GM19468 (cell line): ENCODE results near the gene SPDYE4.
"Not testable (repeated sequence)": the region's sequence is repeated elsewhere in the genome, so short reads cannot be mapped to it uniquely, and the experiment has no call there.

ENCODE experiments used
- ATAC-seq: cut with Tn5 transposase; IDR thresholded peaks from one replicate; pipeline ENCODE4 v1.9.1; 2021; ENCODE audit warnings: mild to moderate bottlenecking, moderate library complexity, moderate number of reproducible peaks; ENCODE audit not compliant: unreplicated experiment; ENCODE audit errors: extremely low read depth

SPDYE4 gene

DNA sequence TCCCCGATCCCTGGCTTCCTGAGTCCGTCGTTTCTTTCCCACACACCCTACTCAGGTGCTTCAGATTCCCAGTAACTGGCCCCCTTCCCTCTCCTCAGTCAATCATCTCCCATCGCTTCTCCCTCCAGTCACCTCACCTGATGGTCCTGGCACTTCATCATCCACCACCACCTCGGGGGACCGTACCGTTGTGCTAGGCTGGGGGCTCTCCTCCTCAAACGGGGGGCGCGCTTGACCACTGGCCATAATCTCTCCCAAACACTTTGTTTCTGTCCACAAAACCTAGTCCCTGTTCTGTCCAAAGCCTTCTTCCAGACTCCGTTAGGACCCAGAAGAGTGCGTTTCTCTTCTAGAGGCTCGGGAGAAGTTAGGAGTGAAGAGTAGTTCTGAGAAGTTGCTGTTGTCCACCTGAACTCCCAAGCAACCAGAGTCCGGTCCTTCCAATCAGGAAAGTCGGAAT is at the start of gene SPDYE4:
TSS of gene SPDYE4 (minus strand) at position 410 of the 460 bp plus-strand sequence. CDS start at position 246, 164 bp downstream.
- ATAC-seq: no peak

DNA sequence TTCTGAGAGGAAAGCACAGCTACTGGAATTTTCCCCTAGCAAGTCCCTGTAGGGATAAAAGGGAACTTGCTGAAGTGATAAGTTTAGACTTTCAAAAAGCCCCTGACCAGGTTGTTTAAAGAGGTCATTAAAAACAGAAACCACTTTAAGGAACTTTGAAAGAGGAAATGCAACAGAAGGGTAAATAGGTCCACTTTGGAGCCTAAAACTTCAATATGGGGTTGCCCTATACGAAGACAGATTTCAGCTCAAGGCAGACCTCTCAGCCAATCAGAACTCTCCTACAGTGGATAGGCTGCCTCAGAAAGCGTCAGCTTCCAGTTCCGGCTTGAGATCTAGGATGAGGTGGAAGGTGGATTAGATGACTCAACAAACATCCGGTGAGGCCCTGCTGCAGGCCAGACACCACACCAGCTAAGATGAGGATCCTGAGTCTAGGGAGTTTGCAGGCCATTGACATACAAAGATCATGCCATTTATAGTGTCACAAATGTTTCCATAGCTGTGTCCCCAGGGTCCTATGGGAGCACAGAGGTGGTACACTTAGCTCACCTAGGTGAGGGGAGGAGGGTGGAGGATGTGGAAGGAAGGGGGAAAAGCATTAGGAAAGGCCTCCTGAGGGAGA is 48.7 kb upstream of the SPDYE4 start:
- ATAC-seq: peak; percentile 76

GRCh38 chr17:8806253-8806925 is 48.0 kb upstream of the SPDYE4 start:
- ATAC-seq: no peak

- ATAC-seq: not testable (repeated sequence)
Observed at GRCh38 chr17:8805396-8805795, 47.0 kb upstream of the SPDYE4 start.

DNA sequence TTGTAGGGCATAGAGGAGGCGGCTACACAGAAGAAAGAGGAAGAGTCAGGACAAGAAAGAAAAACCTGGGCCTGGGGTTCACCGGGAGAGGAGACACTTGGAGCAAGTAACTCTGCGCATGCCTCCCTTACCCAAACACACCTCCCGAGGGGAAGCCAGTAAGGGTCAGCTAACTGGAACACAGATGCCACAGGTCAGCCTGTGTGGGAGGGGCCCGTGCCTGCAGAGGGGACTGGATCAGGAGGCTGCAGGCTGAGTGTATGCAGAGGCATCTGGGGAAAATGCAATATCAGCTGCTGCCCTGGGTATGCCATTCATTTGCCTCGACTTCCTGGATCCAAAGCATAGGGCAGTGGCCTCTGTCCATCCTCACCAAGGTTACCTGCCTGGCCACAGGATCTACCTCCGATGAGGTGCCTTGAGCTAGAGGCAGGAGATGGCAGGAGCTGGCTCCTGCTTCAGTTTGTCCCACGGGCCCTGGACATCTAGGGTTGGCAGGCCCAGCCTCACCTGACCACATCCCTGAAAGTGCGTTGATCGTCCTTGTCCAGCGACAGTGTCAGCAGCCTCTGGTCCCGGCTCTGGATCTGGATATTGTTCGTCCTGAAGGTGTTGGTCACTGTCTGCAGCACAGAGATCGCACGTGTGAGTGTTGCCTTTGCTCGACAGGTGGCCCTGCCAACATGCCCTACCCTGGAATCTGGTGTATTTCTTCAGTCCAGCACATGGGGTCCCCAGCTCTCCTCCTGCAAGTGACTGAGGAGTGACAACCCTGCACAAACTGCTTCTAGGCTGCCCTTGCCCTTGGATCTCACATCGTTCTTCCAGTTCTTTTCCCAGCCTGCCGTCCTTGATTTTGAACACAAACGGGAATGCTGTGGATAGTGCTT is 45.4 kb upstream of the SPDYE4 start:
- no peak for ATAC-seq

GRCh38 chr17:8801135-8801840 is 42.9 kb upstream of the SPDYE4 start:
- ATAC-seq: no peak

DNA sequence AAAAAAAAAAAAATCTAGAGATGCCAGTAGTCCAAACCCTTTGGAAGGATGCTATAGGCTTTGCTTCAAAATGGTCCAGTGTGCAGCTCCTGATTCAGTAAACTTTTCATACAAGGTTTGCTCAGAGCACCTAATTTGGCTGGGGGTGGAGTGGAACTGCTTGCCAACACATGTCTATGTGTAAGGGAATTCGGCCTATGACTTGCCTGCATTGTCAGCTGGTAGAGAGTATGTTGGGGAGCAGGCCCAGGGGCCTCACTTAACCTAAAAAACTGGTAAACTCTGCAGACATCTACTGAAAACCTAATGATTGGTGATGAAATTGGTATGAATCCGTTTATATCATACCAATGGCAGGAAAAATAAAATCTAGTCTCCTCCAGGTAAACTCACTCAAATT is 42.3 kb upstream of the SPDYE4 start:
- no peak for ATAC-seq

GRCh38 chr17:8799570-8800212 is 41.3 kb upstream of the SPDYE4 start:
- ATAC-seq: no peak

DNA sequence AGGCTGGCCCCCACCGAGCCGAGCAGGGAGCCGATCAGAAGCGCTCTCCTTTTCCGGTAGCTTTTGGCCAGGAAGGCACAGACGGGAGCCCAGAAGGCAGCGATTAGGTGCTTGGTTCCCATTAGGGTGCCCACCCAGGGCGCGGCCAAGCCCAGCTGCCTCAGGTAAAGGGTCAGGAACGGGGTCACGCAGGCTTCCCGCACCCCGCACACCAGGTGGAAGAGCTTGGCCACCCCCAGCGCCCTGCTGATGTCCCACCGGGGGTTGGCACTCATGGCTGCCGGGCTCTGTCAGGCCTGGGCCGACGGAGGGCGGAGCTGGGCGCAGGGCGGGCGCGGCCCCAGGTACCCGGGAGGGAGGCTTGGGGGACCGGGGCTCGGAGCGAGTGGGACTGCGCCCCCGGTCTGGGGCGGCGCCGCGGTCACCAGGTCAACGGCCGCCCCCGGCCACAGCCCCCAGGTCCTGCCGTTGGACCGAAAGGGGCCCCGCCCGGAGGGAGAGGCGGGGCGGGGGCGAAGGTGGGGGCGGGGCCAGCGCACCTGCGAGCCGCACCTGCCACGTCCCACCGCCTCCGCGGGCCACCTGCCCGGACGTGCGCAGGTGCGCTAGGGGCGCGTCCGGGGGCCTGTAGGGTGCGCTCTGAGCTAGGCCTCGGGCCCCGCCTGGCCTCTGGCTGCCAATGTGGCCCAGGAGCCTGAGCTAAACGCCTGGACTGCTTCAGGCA is 40.7 kb upstream of the SPDYE4 start, which contains the start of gene MFSD6L:
TSS of gene MFSD6L (minus strand) at position 520 of the 724 bp plus-strand sequence. CDS start at position 275, 245 bp downstream.
- no peak for ATAC-seq

DNA sequence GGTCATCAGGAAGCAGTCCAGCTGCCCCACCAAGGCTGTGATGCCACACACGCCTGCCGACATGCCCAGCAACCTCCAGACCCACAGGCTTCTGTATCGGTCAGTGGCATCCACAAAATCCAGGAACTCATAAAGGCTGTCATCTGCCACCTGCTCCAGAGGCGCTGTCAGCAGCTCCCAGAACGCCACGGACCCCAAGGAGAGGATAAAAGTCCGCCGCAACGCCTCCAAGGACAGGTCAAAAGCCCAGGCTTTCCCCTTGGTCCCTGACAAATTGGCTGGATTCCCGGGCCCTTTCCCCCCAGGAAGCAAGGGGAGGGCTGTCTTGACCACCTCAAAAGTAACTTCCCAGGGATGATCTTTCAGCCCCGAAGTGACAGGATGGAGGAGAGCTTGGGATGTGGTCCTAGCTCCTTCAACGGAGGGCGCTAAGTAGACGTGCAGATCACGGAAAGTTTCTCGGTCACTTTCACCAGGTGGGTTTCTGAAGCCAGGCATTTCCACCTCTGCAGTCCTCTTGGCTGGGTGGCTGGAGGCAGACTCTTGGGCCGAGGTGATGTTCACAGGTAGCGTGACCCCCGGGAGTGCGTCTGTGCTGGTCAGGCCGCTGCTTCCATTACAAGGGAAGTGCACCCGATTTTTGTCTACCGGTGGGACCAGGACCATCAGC is 40.0 kb upstream of the SPDYE4 start:
- no peak for ATAC-seq

GRCh38 chr17:8797621-8798175 is 39.4 kb upstream of the SPDYE4 start:
- no peak for ATAC-seq

GRCh38 chr17:8794636-8795035 is 36.3 kb upstream of the SPDYE4 start:
- no peak for ATAC-seq

DNA sequence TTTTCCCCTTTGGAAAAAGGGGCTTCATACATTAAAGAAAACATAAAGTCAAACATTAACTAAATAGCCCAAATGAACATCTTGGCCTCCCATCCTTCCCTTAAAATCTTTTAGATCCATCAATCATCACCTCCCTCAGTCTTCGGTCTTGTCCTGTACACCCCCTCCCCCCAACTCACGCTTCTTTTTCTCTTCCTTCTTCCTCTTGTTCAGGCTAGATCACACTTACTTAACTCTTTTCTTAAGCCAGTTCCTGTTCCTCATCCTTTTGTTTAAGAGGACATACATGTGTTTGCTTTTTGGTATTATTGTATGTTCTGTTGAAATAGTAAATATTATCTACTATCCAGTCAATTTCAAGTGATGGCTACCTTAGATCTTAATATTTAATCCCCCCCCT is 35.3 kb upstream of the SPDYE4 start:
- ATAC-seq: no peak

GRCh38 chr17:8792646-8793045 is 34.3 kb upstream of the SPDYE4 start:
- ATAC-seq: no peak

- ATAC-seq: no peak
Observed at GRCh38 chr17:8791910-8792270, 33.5 kb upstream of the SPDYE4 start.

GRCh38 chr17:8791248-8791909 is 33.0 kb upstream of the SPDYE4 start:
- ATAC-seq: no peak

GRCh38 chr17:8789743-8790142 is 31.4 kb upstream of the SPDYE4 start:
- ATAC-seq: no peak

DNA sequence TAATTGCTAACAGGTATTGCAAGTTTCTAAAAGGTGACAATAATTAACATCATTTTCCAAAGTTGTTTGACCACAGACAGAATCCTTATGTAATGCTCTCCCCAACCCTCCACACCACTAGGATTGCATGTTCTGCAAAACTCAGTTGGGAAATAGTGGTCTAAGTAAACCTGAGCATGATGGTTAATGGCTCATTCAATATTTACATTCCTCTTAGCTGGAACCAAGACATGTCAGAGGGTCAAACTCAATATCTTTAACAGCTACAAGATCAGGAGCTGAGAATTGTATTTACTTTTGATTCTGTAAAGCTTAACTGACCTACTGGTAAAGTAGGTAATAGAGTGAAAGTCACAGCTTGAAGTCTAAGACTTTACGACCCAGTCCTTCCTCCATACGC is 30.7 kb upstream of the SPDYE4 start:
- ATAC-seq: no peak
